Measurements from ENCODE around the gene OTUB1.

Gene OTUB1

GRCh38 chr11:63978551-63979239 lies 7.5 kb upstream of the OTUB1 start:
- no peak for DNase-seq

GRCh38 chr11:63979426-63979825 lies 6.8 kb upstream of the OTUB1 start:
- DNase-seq: no peak

- peak; percentile 77 for DNase-seq
Measured at GRCh38 chr11:63985812-63986155, 454 bp upstream of the OTUB1 start.

GRCh38 chr11:63986932-63987513 lies 785 bp downstream of the OTUB1 start:
- DNase-seq: no peak

- no peak for DNase-seq
Measured at GRCh38 chr11:63991558-63991957, 5.3 kb downstream of the OTUB1 start.

- DNase-seq: no peak
Measured at GRCh38 chr11:63993100-63993499, 6.9 kb downstream of the OTUB1 start.

GRCh38 chr11:63993993-63994392 lies 7.8 kb downstream of the OTUB1 start:
- no peak for DNase-seq

- DNase-seq: no peak
Measured at GRCh38 chr11:63996512-63996911, 10.3 kb downstream of the OTUB1 start.

GRCh38 chr11:63997104-63997700 lies 11.0 kb downstream of the OTUB1 start:
- DNase-seq: no peak

- DNase-seq: no peak
Measured at GRCh38 chr11:63997801-63998337, 11.6 kb downstream of the OTUB1 start.

- DNase-seq: no peak
Measured at GRCh38 chr11:63998558-63999348, 12.5 kb downstream of the OTUB1 start.

- peak; percentile 68 for DNase-seq
Measured at GRCh38 chr11:63999349-64000025, 13.2 kb downstream of the OTUB1 start.

- DNase-seq: peak; percentile 72
Measured at GRCh38 chr11:64000026-64000739, 13.9 kb downstream of the OTUB1 start.

- no peak for DNase-seq
Measured at GRCh38 chr11:64000740-64001483, 14.7 kb downstream of the OTUB1 start.

GRCh38 chr11:64001484-64002420 lies 15.5 kb downstream of the OTUB1 start:
- DNase-seq: no peak

GRCh38 chr11:64003807-64004589 lies 17.8 kb downstream of the OTUB1 start:
- no peak for DNase-seq

- DNase-seq: no peak
Measured at GRCh38 chr11:64004590-64004984, 18.3 kb downstream of the OTUB1 start.

- no peak for DNase-seq
Measured at GRCh38 chr11:64005691-64006090, 19.5 kb downstream of the OTUB1 start.

- no peak for DNase-seq
Measured at GRCh38 chr11:64006398-64006797, 20.2 kb downstream of the OTUB1 start.

All from CD4-positive, alpha-beta T cell treated with Interleukin-17A for 1 hour (primary cell).